GM12878 (cell line): Measurements from ENCODE around the gene USP21. TPM values are rescaled to one million over a fixed set of nuclear protein-coding genes. Genes with fewer than 3 reads are reported as not detected.
A peak's percentile ranks its signal among the peaks of the same experiment; 100 is the strongest.

Source experiments
- CEBPZ ChIP-seq: fragments of 150-350 bp; IDR thresholded peaks from 2 replicates; pipeline ENCODE4 v1.6.1; 2016; ENCODE audit warnings: low read depth, low read length
- EZH2 ChIP-seq: IDR thresholded peaks from 2 replicates; pipeline ENCODE4 v1.6.1; 2012; ENCODE audit warnings: low read depth, mild to moderate bottlenecking, control low read depth, inconsistent platforms, low read length, borderline replicate concordance; ENCODE audit not compliant: control insufficient read depth
- HDAC6 ChIP-seq: fragments of 200-600 bp; sonication (generic); IDR thresholded peaks from one replicate; pipeline ENCODE4 v1.8.0; 2017; ENCODE audit warnings: antibody characterized with exemption; ENCODE audit not compliant: unreplicated experiment
- MEF2A ChIP-seq: IDR thresholded peaks from 2 replicates; pipeline ENCODE4 v1.6.1; 2011; ENCODE audit warnings: low read depth, mild to moderate bottlenecking, low read length, moderate library complexity; ENCODE audit not compliant: insufficient read depth
- PML ChIP-seq: IDR thresholded peaks from 2 replicates; pipeline ENCODE4 v1.6.1; 2012; ENCODE audit warnings: low read length, inconsistent platforms
- POLR2AphosphoS5 ChIP-seq: IDR thresholded peaks from 2 replicates; pipeline ENCODE4 v1.6.1; 2011; ENCODE audit warnings: mild to moderate bottlenecking, low read length, inconsistent platforms
- RAD51 ChIP-seq: fragments of 450-650 bp; IDR thresholded peaks from 2 replicates; pipeline ENCODE4 v1.6.1; 2016; ENCODE audit warnings: moderate library complexity, mild to moderate bottlenecking, inconsistent platforms
- RB1 ChIP-seq: fragments of 450-650 bp; formaldehyde crosslinking; IDR thresholded peaks from 2 replicates; pipeline ENCODE4 v1.6.1; 2017; ENCODE audit warnings: mild to moderate bottlenecking, borderline replicate concordance
- SMAD1 ChIP-seq: fragments of 450-650 bp; IDR thresholded peaks from 2 replicates; pipeline ENCODE4 v1.6.1; 2018; ENCODE audit warnings: mild to moderate bottlenecking, low read depth; ENCODE audit not compliant: partially characterized antibody
- SMAD5 ChIP-seq: IDR thresholded peaks from 2 replicates; pipeline ENCODE4 v1.6.1; 2016; ENCODE audit warnings: antibody characterized with exemption, low read depth
- SP1 ChIP-seq: IDR thresholded peaks from one replicate; pipeline ENCODE4 v1.6.1; 2011; ENCODE audit warnings: low read depth, low read length
- TARDBP ChIP-seq: IDR thresholded peaks from 2 replicates; pipeline ENCODE4 v1.6.1; 2016; ENCODE audit warnings: borderline replicate concordance
- YY1 ChIP-seq: IDR thresholded peaks from 2 replicates; pipeline ENCODE4 v1.6.1; 2011; ENCODE audit warnings: low read depth, mild to moderate bottlenecking, low read length
- ZBED1 ChIP-seq: IDR thresholded peaks from 2 replicates; pipeline ENCODE4 v1.6.1; 2016; ENCODE audit warnings: borderline replicate concordance
- ZNF24 ChIP-seq: fragments of 450-650 bp; IDR thresholded peaks from 2 replicates; pipeline ENCODE4 v1.6.1; 2017; ENCODE audit warnings: antibody characterized with exemption, mild to moderate bottlenecking
- ZNF687 ChIP-seq: fragments of 450-650 bp; IDR thresholded peaks from 2 replicates; pipeline ENCODE4 v1.6.1; 2017; ENCODE audit warnings: mild to moderate bottlenecking, moderate library complexity
- polyA plus RNA-seq, 11 experiments: library from polyadenylated mRNA; depleted of rRNA in 4 of 11; unstranded in 6 of 11; stranded (reverse) in 5 of 11; fragments of >200 nt; fragmentation: Nextera tagmentation in 4 of 11; fragmentation: Illumina TruSeq in 1 of 11; extraction: Ambion mirVana in 4 of 11; extraction: Trizol in 1 of 11; gene quantifications; 1 replicate in 1 of 11; 2 replicates in 10 of 11; pipeline versions ENCODE4 v1.2.1 to v1.2.3, GENCODE V29; 2011 to 2016; ENCODE audit warnings: inconsistent platforms in 2 of 11, missing spikeins in 2 of 11, low read depth in 1 of 11
- total RNA-seq, 4 experiments: library from RNA; depleted of rRNA in 3 of 4; stranded (reverse); fragments of >200 nt in 3 of 4; fragmentation: Illumina TruSeq in 1 of 4; extraction: Trizol in 1 of 4; gene quantifications; 2 replicates each; pipeline versions ENCODE4 v1.2.1 to v1.2.3, GENCODE V29; 2013 to 2021
- TF ChIP-seq, protein P1 (sequence below): fragments of 450-650 bp; IDR thresholded peaks from 2 replicates; pipeline ENCODE4 v1.6.1; 2016; ENCODE audit warnings: mild to moderate bottlenecking, moderate library complexity, borderline replicate concordance

Gene USP21
- total and polyA plus RNA-seq, 10 of the 15 experiments (the other 5 are each of a cell fraction or from before 2014, with no cell fraction given): 3.2 to 28.6 (median 16.6) TPM

DNA sequence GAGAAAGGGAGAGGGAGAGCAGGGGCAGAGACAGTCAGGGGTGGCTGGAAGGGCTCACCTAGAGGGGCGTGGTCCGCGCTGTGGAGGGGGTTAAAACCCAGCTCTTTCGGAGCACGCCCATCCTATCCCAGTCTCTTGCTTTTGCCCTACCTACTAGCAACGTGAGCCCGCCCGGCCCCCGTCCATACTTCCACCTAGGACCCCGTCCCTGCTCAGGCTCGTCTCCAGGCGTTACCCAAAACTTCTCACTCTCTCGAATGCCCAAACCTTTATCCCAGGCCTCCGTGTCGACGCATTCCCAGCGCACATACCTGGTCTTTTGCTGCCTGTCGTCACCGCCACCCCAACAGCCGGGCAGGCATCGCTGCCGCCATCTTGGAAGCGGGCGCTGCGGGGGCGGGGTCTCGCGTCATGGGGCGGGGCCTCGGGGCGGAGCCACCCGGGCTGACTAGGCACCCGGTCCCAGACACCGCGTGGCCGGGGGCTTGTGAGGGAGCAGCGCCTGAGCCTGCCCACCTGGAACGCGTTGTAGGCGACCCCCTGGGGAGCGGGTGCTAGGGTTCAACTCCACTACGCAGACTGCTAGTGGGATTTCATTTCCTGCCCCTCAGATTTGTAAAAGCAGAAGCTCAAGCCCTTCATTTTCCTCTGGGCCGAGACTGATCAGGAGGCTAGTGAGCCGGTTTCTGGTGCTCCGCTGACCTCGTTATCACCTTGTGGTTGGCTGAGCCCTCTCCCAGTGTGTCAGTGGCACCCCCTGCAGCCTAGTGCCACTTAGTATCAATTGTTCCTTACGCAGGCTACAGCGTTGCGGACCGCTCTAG, 18.0 kb downstream of the USP21 start, which contains the start of gene B4GALT3 (continued):
- TF ChIP-seq ZNF687: peak; percentile 81
- peak; percentile 39; the same call in 1 of the 2 replicates for TF ChIP-seq SMAD5
- TF ChIP-seq ZNF24: no peak
- 0 out of 2 replicates have a peak, but pooled peaks have one; percentile 15 for TF ChIP-seq MEF2A
- TF ChIP-seq CEBPZ: no peak
- TF ChIP-seq HDAC6: no peak
- TF ChIP-seq RAD51: no peak
- 0 out of 2 replicates have a peak, but pooled peaks have one; percentile 38 for TF ChIP-seq RB1
- peak; percentile 47 for TF ChIP-seq SP1
- TF ChIP-seq POLR2AphosphoS5: peak; percentile 95
- TF ChIP-seq, protein P1, sequence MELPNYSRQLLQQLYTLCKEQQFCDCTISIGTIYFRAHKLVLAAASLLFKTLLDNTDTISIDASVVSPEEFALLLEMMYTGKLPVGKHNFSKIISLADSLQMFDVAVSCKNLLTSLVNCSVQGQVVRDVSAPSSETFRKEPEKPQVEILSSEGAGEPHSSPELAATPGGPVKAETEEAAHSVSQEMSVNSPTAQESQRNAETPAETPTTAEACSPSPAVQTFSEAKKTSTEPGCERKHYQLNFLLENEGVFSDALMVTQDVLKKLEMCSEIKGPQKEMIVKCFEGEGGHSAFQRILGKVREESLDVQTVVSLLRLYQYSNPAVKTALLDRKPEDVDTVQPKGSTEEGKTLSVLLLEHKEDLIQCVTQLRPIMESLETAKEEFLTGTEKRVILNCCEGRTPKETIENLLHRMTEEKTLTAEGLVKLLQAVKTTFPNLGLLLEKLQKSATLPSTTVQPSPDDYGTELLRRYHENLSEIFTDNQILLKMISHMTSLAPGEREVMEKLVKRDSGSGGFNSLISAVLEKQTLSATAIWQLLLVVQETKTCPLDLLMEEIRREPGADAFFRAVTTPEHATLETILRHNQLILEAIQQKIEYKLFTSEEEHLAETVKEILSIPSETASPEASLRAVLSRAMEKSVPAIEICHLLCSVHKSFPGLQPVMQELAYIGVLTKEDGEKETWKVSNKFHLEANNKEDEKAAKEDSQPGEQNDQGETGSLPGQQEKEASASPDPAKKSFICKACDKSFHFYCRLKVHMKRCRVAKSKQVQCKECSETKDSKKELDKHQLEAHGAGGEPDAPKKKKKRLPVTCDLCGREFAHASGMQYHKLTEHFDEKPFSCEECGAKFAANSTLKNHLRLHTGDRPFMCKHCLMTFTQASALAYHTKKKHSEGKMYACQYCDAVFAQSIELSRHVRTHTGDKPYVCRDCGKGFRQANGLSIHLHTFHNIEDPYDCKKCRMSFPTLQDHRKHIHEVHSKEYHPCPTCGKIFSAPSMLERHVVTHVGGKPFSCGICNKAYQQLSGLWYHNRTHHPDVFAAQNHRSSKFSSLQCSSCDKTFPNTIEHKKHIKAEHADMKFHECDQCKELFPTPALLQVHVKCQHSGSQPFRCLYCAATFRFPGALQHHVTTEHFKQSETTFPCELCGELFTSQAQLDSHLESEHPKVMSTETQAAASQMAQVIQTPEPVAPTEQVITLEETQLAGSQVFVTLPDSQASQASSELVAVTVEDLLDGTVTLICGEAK: no peak
- no peak; the same call in 1 of the 2 replicates for TF ChIP-seq ZBED1
- TF ChIP-seq TARDBP: 0 out of 2 replicates have a peak, but pooled peaks have one; percentile 65
- TF ChIP-seq SMAD1: no peak
- no peak for TF ChIP-seq EZH2
- peak; percentile 73; the same call in 1 of the 2 replicates for TF ChIP-seq PML
- TF ChIP-seq YY1: peak; percentile 100
